ENCODE results near the gene MTMR12. TPM values are rescaled to one million over a fixed set of nuclear protein-coding genes. Genes with fewer than 3 reads are reported as not detected.

MTMR12 gene
- total and polyA plus RNA-seq, 10 of the 15 experiments (the other 5 are each of a cell fraction or from before 2014, with no cell fraction given) = 5.0 to 22.9 (median 16.3) TPM

DNA sequence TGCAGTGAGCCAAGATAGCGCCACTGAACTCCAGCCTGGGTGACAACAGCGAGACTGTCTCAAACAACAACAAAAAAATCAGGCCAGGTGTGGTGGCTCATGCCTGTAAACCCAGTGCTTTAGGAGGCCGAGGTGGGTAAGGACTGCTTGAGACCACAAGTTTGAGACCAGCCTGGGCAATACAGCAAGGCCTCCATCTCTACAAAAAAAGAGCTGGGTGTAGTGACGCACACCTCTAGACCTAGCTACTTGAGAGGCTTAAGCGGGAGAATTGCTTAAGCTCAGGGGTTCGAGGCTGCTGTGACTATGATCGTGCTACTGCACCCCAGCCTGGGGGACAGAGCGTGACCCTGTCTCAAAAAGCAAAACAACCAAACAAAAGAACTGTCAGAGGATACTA lies 39.9 kb upstream of the MTMR12 start:
- intact Hi-C loops (cut with micrococcal nuclease; ENCODE audit: unreplicated experiment) (no loop called here), in situ Hi-C loops (cut with MboI) (no loop called here)
- BruUV-seq (replicated peaks) = no TSS peak
- POLR2A ChIA-PET = interaction anchor here (0.7 kb wide), 1 partner anchor 8 kb away, joined by 4 read pairs; no protein-coding TSS in a partner anchor
- Histone ChIP-seq H3K4me3 (no peak overlapping the region), H2AFZ (ENCODE audit: control insufficient read depth, low read depth, low read length) (no peak overlapping the region), H3K36me3 (ENCODE audit: control insufficient read depth in 2 of 2, insufficient read depth in 2 of 2, low read length in 1 of 2) (peaks cover 0 to 16% of the 10 kb centered on the region in 2 experiments; a peak in 2 of 4 replicates), H3K4me1 (ENCODE audit: control insufficient read depth, insufficient read depth, low read length) (no peaks in the 10 kb centered on the region), H4K20me1 (ENCODE audit: control insufficient read depth, insufficient read depth) (no peaks in the 10 kb centered on the region), H3K27ac (ENCODE audit: control insufficient read depth, insufficient read depth) (no peak overlapping the region), H3K9me3 (replicated peaks; ENCODE audit: control insufficient read depth, insufficient read depth, low read length) (no peaks in the 10 kb centered on the region), H3K9ac (ENCODE audit: control insufficient read depth, insufficient read depth, low read length) (no peak overlapping the region), H3K79me2 (ENCODE audit: control insufficient read depth, insufficient read depth, low read length) (no peaks in the 10 kb centered on the region), H3K27me3 (replicated peaks in 1 of 2; ENCODE audit: control insufficient read depth in 2 of 2, insufficient read depth in 2 of 2, low read length in 1 of 2) (no peaks in the 10 kb centered on the region), H3K4me2 (ENCODE audit: control insufficient read depth, insufficient read depth) (no peak overlapping the region)
- DNase-seq (ENCODE audit: low read depth, low spot score) = no peak
- CTCF ChIA-PET = interaction anchor here (2.1 kb wide), 1 partner anchor 120 kb away, joined by 5 read pairs; no protein-coding TSS in a partner anchor
- TF ChIP-seq RCOR1 (conservative IDR thresholded peaks at IDR 0.05; ENCODE audit: low read depth, low read length) (no peak), TBL1XR1 (IDR thresholded peaks at IDR 0.05; ENCODE audit: low read depth, low read length) (no peak), ZSCAN29 (IDR thresholded peaks at IDR 0.05) (no peak)
- SMC1A ChIA-PET (ENCODE audit: uncharacterized antibody, unreplicated experiment) = interaction anchor here (1.2 kb wide), 1 partner anchor 279 kb away, joined by 3 read pairs; no protein-coding TSS in a partner anchor
- no peak for FAIRE-seq
- ATAC-seq = no peak; the same call in none of the 3 replicates
- 94% methylated on average over 8 of the region's 8 CpGs for WGBS (ENCODE audit: insufficient coverage, insufficient replicate concordance, low lambda C conversion rate, missing lambda C conversion rate)
- RAD21 ChIA-PET (ENCODE audit: unreplicated experiment) = no interaction called here

GRCh38 chr5:32346869-32347268 lies 34.1 kb upstream of the MTMR12 start:
- ATAC-seq (no peak), DNase-seq (ENCODE audit: low read depth, low spot score) (no peak), FAIRE-seq (no peak)
- WGBS (ENCODE audit: insufficient coverage, insufficient replicate concordance, low lambda C conversion rate, missing lambda C conversion rate) = 87% methylated on average over 2 of the region's 2 CpGs
- Histone ChIP-seq H2AFZ (ENCODE audit: control insufficient read depth, low read depth, low read length) (no peak overlapping the region), H3K27ac (ENCODE audit: control insufficient read depth, insufficient read depth) (no peak overlapping the region), H3K27me3 (replicated peaks in 1 of 2; ENCODE audit: control insufficient read depth in 2 of 2, insufficient read depth in 2 of 2, low read length in 1 of 2) (no peaks in the 10 kb centered on the region), H3K9ac (ENCODE audit: control insufficient read depth, insufficient read depth, low read length) (no peak overlapping the region), H3K9me3 (replicated peaks; ENCODE audit: control insufficient read depth, insufficient read depth, low read length) (no peaks in the 10 kb centered on the region; the same call in 1 of the 3 replicates), H4K20me1 (ENCODE audit: control insufficient read depth, insufficient read depth) (no peaks in the 10 kb centered on the region), H3K4me2 (ENCODE audit: control insufficient read depth, insufficient read depth) (no peak overlapping the region), H3K79me2 (ENCODE audit: control insufficient read depth, insufficient read depth, low read length) (no peaks in the 10 kb centered on the region), H3K4me1 (ENCODE audit: control insufficient read depth, insufficient read depth, low read length) (no peaks in the 10 kb centered on the region), H3K4me3 (no peak overlapping the region), H3K36me3 (ENCODE audit: control insufficient read depth in 2 of 2, insufficient read depth in 2 of 2, low read length in 1 of 2) (no peaks in the 10 kb centered on the region)
- intact Hi-C loops (cut with micrococcal nuclease; ENCODE audit: unreplicated experiment) = no loop called here
- in situ Hi-C loops (cut with MboI) = no loop called here
- CTCF ChIA-PET = interaction anchor here (0.8 to 1.5 kb wide), 2 partner anchors 10 to 17 kb away, joined by 3 to 5 read pairs; no protein-coding TSS in a partner anchor
- TF ChIP-seq STAT1 (conservative IDR thresholded peaks at IDR 0.05) (no peak), BCLAF1 (IDR thresholded peaks at IDR 0.05) (no peak), NFXL1 (IDR thresholded peaks at IDR 0.05; ENCODE audit: borderline replicate concordance) (no peak), ASH2L (IDR thresholded peaks at IDR 0.05; ENCODE audit: borderline replicate concordance, low read depth) (no peak), FOXK2 (IDR thresholded peaks at IDR 0.05) (no peak), CHD2 (IDR thresholded peaks at IDR 0.05; ENCODE audit: borderline replicate concordance, low read depth, low read length) (no peak), CEBPZ (IDR thresholded peaks at IDR 0.05; ENCODE audit: low read depth, low read length) (no peak)
- POLR2A ChIA-PET = no interaction called here
- no TSS peak for BruUV-seq (replicated peaks)
- RAD21 ChIA-PET (ENCODE audit: unreplicated experiment) = interaction anchor here (0.7 to 1.0 kb wide), 2 partner anchors 21 to 114 kb away, joined by 3 read pairs; no protein-coding TSS in a partner anchor
- SMC1A ChIA-PET (ENCODE audit: uncharacterized antibody, unreplicated experiment) = interaction anchor here (1.1 kb wide), 1 partner anchor 17 kb away, joined by 4 read pairs; no protein-coding TSS in a partner anchor
